Measurements from ENCODE around the gene PIP4P1.
"Not testable (repeated sequence)": the region's sequence is repeated elsewhere in the genome, so short reads cannot be mapped to it uniquely, and the experiment has no call there.

The PIP4P1 gene

DNA sequence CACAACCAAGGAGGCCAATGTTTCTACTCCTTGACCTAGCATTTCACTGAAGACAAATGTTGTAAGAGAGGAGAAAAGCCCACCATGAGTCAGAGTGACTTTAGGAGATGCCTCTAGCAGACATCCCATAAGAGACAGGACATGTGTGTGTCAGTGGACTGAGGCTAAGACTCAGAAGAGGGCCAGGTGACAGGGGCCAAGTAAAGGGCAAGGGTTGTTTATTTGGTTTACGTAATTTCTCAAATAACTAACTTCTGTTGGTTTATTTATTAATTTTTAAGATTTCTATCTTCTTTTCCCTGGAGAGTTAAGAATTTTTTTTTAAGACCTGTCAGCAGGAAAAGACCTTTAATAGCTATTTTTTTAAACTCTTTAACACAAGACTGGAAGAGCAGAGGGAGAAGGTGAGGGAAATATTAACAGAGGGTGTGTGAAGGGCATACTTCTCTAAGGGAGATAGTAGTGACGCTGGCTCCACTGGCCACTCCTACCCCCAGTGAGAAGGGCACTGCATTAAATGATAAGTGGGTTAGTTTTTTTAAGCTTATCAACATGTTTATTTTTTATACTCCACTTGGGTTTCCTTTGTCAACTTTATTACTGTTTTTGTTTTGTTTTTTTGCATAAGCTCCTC, 11.4 kb upstream of the PIP4P1 start:
- no peak for DNase-seq

DNA sequence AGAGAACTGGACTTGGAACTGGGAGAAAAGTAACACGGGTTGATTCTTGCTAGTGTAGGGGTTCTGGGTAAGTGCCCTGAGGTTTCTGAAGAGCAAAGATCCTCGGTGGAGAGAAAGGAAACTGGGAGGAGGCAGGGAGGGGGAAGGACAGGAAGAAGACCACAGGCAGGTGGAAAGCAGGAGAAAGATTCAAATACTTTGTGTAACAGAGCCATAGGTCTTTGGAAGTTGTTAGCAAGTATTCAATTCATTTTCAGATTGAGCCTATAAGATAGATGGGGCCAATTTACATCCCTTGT, 9.3 kb upstream of the PIP4P1 start:
- no peak for DNase-seq

DNA sequence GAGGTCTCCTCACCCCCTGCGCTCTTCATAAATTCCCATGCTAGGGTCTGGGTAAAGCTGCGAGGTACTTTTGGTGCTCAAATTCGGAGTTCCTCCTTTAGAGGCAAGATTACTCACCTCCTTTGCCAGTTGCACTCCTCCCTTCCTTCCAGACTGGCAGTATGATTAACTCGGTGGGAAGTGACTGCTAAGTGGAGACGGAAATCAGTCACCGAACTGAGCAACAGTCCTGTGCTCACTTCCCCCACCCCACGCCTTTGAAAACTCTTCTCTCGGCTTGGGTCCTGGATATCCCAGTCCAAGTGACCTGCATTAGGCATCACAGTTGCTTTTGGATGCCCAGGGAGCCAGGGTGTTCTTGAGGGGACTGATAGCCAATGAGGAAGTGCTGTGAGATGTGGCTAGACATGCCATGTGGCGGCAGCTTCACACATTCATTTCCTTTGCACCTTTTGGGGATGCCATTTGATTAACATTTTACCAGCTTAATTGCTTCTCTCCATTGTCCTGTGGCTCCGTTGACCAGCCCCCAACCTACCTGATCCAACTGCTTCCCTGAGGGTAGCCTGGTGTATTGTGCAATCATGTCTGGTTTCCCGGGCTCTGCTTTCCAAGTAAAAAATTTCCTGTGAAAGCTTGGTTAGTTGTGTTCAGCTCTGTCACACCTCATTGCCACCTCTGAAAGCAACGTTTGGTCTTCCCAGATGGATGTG, 8.8 kb upstream of the PIP4P1 start:
- peak; percentile 43 to 51 for DNase-seq

DNA sequence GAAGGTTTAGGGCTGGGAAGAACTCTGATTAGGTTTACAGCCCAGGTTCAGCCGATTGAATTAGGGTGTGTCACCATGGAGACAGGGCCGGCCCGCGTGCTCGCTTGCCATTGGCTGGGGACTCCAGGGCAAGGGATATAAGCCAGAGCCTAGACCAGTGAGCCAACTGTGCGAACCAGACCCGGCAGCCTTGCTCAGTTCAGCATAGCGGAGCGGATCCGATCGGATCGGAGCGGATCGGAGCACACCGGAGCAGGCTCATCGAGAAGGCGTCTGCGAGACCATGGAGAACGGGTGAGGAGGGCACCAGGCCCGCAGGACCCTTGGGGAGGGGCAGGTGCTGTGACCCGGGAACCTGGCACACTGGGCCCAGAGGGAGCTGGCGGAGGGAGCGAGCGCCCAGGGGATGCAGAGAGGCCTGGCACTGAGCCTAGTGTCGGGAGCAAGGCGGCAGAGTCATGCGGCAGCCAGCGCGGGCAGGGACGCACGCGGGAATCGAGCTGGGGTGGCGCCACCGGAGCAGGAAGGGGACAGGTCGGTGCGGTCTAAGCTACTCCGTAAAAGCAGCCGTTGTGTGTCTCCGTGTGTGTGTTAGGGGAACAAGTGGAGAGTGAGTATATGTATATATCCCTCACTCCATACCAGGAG, 8.1 kb upstream of the PIP4P1 start, which contains the start of gene PNP:
Gene PNP (plus strand): TSS at position 165 of the 648 bp plus-strand sequence. CDS start 119 bp downstream, at position 284.
- peak; percentile 85 to 88 for DNase-seq

DNA sequence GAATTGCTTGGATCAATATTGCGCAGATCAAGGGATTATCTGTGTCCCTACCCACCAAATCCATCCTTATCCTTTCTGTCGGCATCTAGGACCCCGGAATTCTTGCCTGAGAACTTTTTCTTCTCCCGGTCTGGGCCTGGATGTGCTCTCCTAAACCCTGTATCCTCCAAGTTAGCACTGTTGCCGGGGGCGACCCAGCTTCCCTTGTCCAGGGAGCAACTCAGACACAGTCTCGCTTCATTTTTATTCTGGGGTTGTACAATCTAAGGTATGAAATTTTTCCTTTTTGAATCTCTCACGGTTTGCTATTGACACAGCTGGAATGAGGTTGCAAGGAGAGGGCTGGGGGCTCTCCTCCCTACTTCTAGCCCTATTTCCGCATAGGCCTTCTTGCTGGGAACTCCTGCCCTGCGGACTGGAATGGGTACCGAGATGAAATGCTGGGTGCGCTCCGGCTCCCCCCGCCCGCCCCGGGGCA, 7.6 kb upstream of the PIP4P1 start:
- no peak for DNase-seq

DNA sequence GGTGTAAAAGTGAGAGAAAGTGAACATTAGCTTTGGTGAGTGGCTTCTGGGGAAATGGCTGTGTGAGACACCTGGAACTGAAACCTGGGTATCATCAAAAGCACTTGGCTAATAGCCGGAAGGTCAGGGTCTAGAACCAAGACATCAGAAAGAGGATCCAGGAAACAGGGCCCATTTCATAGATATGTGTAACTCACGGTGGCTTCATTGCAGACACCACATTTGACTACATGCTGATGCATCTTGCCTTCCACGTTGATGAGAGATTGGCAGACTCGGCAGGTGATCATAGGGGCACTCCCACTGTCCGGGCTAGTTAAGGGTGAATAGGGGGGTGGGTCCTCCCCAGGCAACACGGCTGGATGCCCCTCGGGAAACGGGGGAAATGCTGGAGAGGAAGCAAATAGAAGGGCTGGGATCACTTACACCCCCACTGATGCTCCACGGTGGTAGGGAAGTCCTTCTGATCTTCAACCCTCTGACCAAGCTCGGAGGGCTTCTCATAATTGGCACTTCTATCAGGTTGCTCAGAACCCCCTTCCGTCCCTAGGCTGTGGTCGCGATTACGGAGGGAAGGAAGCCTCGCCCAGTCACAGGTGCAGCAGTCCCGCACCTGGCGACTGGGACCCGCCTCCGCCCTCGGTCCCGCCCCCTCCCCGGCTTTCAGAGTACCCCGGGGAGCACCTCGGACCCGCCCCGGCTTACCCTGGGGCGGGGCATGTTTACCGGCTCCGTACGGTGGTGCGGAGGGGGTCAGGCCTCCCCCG, 593 bp downstream of the PIP4P1 start:
- DNase-seq: peak; percentile 36 to 39

DNA sequence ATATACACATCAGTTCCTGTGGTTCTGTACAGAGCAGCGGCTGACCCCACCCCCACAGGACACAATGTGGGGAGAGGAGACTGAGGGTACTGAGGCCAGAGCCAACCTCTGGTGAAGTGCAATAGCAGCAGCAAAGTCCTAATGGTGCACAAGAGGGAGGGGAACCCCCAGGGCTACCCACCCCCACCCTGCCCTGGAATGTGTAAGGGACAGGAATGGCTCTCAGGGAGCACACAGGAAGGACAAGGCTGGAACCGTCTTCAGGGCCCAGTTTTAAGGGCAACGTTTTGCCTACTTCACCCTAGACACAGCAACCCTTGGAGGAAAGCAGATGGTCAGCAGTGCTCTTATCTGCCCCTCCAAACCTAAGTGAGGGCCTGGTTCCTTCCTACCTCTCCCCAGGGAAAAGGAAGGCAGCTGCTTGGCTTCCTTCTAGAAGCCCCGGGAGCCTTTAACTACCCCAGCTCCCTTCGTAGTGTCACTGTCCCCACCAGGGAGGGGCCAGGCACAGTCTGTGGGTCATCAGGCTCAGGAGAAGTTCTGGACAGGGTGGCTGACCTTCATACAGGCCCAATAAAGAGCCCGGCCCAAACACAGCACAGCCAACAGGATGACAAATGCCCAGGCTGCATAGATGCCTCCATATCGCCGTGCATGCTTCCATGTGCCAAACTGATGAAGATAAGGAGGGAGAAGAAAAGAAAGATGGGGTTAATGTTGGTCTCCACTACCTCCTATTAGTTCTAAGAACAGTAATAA, 3.0 kb downstream of the PIP4P1 start:
- no peak for DNase-seq

DNA sequence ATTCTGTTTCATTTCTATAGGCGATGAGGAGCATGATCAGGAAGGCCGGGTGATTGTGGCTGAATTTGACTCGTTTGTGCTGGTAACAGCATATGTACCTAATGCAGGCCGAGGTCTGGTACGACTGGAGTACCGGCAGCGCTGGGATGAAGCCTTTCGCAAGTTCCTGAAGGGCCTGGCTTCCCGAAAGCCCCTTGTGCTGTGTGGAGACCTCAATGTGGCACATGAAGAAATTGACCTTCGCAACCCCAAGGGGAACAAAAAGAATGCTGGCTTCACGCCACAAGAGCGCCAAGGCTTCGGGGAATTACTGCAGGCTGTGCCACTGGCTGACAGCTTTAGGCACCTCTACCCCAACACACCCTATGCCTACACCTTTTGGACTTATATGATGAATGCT, 4.3 kb downstream of the PIP4P1 start:
- no peak for DNase-seq

DNA sequence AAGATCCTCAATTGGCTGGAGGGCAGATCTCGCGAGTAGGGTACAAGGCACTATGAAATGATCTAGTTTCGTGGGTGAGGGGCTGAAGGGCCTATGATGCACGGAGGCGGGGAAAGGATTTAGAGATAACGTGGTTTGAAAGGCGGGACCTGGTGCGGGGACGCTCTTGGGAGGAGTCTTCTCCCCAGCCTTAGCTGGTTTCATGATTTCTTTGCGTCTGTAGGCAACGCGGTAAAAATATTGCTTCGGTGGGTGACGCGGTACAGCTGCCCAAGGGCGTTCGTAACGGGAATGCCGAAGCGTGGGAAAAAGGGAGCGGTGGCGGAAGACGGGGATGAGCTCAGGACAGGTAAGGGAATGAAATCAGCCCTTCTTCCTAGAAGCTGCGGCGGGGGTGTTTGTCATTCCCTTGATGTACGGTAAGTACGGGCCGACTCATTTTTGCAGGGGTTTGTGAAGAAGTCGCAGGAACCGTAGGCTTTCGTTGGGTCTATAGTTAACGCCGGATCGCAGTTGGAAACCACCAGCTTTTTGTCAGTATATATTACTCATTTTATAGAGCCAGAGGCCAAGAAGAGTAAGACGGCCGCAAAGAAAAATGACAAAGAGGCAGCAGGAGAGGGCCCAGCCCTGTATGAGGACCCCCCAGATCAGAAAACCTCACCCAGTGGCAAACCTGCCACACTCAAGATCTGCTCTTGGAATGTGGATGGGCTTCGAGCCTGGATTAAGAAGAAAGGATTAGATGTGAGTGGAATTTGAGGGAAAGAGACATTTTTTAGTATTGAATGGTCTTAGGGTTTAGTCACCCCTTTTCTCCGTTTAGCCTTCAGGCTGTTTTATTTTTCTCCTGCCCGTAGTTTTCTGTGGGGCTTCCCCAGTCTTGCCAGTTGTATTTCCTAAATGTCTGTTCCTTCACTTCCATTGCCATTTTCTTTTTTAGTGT, 5.6 kb downstream of the PIP4P1 start:
- DNase-seq: peak in 1 of 2 experiments; percentile 34

DNA sequence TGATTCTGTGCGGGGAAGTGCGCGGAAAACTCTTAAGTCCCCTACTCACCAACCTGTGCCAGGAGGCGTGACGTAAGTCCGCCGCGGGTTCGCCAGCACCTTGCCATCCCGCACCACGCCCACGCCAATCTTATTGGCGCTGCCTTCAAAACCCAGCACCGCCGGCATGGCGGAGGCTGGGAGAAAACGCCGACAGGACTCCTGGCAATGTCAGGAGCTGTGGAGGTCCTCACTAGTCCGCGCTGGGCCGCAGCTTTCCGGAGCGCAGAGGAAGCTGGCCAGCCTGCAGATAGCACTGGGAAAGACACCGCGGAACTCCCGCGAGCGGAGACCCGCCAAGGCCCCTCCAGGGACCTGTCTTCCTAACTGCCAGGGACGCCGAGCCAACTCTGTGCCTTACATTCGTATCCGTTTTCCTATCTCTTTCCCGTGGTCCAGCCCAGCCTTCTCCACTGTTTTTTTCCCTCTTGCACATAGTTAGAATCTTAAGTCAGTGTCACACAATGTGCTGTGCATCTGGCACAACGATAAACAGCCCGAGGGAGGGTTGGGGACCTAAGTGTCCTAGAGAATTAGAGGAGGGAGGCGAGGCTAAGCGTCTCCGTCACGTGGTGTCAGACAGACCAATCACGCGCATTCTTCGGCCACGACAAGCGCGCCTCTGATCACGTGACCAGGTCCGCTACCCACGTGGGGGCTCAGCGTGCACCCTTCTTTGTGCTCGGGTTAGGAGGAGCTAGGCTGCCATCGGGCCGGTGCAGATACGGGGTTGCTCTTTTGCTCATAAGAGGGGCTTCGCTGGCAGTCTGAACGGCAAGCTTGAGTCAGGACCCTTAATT, 6.5 kb downstream of the PIP4P1 start, which contains the start of the genes APEX1 and OSGEP:
Gene APEX1 (plus strand): TSS at position 711 of the 839 bp plus-strand sequence. CDS start 420 bp downstream, outside the sequence.
Gene OSGEP (minus strand): TSS at position 297 of the 839 bp plus-strand sequence. CDS start 129 bp downstream, at position 168.
- DNase-seq: peak; percentile 97 to 98

DNA sequence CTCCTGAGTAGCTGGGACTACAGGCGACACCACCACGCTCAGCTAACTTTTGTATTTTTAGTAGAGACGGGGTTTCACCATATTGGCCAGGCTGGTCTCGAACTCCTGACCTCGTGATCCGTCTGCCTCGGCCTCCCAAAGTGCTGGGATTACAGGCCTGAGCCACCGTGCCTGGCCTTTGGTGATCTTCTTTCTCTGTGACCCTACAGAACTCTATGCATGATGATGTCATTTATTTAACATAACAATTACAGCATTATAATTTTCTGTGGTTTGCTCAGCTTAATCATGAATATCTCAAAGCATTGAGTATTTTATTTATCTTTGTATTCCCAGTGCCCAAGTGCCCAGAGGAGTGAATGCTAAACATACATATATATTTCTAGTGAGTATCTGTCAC, 8.4 kb downstream of the PIP4P1 start:
- DNase-seq: not testable (repeated sequence)

DNA sequence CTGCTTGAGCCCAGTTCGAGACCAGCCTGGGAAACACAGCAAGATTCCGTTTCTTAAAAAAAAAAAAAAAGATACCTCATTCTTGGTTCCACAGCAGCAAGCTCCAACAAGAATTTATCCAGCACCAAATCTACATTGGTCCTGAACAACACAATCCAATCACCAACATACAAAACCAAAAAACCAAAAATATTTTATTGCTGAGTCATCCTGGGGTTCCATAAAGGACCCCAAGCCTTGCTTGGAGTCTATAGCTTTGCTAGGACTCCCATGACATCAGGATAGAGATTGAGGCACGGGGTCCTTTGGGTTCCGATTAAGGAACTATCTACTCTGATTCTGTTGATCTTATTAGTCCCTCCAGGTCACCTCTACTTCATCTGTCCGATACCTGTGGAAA, 14.3 kb downstream of the PIP4P1 start:
- DNase-seq: no peak

DNA sequence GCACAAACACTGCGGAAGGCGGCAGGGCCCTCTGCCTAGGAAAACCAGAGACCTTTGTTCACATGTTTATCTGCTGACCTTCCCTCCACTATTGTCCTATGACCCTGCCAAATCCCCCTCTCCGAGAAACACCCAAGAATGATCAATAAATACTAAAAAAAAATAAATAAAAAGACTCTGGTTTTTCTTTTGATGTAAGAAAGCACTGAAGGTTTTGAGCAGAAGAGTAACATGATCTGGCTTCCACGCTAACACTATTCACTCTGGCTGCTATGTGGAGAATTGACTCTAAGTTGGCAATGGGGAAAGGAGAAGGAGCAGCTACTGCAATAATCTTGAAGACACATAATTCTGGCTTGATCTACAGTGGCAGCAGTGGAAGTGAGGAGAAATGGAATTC, 17.6 kb downstream of the PIP4P1 start:
- not testable (repeated sequence) for DNase-seq

DNA sequence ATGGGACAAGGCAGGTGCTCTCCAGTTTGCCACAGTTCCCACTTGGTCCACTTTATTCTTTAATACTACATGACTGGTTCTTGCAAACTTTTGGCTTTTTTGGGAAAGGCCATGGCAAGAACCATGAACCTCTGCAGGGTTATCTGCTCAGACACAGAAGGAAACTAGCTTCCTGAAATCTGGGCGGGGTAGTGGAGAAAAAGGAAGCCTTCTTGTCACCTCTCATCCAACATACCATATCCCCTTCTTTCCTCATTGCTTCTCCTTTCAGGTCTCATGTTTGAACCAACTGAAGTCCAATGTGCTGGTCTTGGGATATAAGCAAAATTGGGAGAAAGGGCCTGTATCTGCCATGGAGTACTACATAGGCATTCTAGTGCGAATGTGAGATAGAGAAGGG, 19.8 kb downstream of the PIP4P1 start:
- DNase-seq: no peak

DNA sequence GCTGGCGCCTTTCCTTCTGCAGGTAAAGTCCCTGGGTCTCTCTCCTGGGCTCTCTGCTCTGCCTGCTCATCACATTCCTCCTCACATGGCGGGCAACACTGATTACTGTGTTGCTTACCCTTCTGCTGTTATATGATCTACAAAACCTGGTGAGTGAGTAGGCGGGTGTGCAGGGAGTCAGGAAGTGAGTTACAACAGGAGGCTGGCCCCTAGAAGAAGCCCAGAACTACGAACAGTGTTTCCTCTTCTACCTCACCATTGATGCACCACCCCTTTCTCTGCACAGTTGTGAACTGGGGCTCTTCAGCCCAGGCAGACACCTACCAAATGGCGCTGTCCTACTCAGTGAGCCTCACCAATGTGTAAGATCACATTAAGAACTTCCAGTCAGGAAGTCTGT, 20.4 kb downstream of the PIP4P1 start:
- no peak for DNase-seq

DNA sequence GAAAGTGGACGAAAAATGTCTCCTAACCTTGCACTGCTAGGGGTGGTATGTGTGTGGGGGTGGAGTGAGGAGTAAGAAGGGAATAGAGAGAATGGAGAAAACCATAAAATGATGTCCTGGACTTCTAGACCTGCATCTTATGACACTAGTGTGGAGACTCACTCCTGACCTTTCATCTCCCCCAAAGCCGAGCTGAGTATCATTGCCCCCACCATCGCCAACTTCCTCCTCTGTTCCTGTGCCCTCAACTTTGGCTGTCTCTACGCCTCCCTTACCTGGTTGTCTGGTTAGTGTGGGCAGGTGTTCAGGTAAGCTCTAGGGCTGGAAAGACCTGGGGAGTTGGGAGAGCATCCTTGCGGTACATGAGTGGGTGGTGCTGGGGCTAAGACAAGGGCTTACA, 20.8 kb downstream of the PIP4P1 start:
- DNase-seq: no peak

DNA sequence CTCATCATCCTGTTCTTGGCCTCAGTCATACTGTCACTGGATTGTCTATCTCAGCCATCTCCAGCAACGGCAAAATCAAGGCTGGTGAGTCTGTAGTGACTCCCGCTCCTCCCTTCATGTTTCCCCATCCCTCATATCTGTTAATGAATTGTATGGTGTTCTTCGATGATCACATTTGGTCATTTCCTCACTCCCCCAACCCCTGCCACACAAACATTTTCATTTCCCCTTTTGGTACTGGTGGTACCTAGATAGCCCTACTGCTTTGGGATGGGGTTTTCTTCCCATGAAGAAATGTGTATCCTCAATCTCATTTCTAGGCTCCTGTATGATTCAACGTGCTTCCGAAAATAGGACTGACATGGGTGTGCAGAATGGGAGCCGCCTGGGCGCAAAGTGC, 22.6 kb downstream of the PIP4P1 start:
- DNase-seq: no peak

DNA sequence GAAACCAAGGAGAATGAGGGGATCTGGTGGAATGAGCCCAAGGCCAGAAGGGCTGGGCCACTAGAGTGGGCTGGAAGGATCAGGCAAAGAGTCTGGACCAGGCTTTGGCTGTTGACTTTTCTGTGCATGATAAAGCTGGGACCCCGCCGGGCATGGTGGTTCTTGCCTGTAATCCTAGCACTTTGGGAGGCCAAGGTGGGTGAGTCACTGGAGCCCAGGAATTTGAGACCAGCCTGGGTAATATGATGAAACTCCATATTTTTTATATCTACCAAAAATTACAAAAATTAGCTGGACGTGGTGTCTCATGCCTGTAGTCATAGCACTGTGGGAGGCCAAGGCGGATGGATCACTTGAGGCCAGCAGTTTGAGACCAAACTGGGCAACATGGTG, 24.9 kb downstream of the PIP4P1 start:
- no peak for DNase-seq

DNA sequence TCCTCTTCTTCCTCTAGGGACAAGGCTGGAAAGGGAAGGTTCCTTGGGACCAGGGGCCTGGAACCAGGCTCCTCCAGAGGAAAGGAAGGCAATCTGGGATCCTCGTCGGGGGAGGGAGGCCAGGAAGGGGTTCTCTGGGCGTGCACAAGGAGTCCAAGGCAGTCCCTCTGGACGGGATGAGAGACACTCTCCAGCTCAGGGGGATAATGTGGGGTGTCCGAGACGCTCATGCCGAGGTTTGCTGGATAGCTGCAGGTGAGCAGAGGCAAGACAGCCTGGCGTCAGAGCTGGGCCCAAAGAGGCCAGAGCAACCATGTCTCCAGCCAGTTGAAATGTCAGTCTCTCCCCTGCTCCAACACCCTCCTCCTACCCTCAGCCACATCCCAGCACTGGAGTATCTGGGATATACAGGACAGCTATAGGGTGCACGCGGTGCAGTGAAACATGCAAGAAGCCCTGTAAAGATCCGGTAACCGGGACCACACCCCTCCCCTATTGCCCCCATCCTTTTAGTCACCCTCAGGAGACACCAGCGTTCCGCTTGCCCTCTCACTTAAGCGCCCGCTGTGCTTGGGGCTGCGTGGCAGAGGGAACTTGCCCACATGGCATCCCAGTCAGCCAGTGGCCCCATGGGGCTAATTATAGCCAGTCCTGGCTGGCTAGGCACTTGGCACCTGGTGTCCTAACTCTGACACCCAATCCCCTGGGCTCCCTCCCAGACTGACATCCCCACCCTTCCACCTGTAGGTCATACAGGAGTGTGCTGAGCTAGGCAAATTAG, 25.5 kb downstream of the PIP4P1 start, which contains the start of gene KLHL33:
Gene KLHL33 (minus strand): TSS at position 585 of the 781 bp plus-strand sequence. CDS start 355 bp downstream, at position 230.
- DNase-seq: no peak
